22Rv1 (cell line): ENCODE results near the gene MARVELD3.

Experiments used
- H3K27ac ChIP-seq: fragments of 450-650 bp; 2 replicates; pipeline ENCODE4 v1.5.1; 2017
- CTCF ChIP-seq: fragments of 450-650 bp; IDR thresholded peaks from 2 replicates; pipeline ENCODE4 v1.5.1; 2017; ENCODE audit warnings: mild to moderate bottlenecking
- ZFX ChIP-seq: fragments of 450-650 bp; IDR thresholded peaks from 2 replicates; pipeline ENCODE4 v1.6.1; 2017; ENCODE audit warnings: antibody characterized with exemption, borderline replicate concordance

The MARVELD3 gene

GRCh38 chr16:71666928-71667707 lies 41.1 kb downstream of the MARVELD3 start:
- TF ChIP-seq CTCF (no peak), ZFX (no peak)
- peak overlapping the region; percentile 72 for H3K27ac ChIP-seq

GRCh38 chr16:71669926-71670536 lies 44.0 kb downstream of the MARVELD3 start:
- H3K27ac ChIP-seq: no peak overlapping the region
- TF ChIP-seq CTCF (no peak), ZFX (no peak)

GRCh38 chr16:71670537-71670936 lies 44.6 kb downstream of the MARVELD3 start:
- no peak overlapping the region for H3K27ac ChIP-seq
- TF ChIP-seq CTCF: no peak

GRCh38 chr16:71671165-71671564 lies 45.2 kb downstream of the MARVELD3 start:
- no peak overlapping the region for H3K27ac ChIP-seq
- no peak for TF ChIP-seq ZFX
- TF ChIP-seq CTCF: no peak

GRCh38 chr16:71672125-71672524 lies 46.1 kb downstream of the MARVELD3 start:
- no peak for TF ChIP-seq CTCF
- TF ChIP-seq ZFX: no peak
- no peak overlapping the region for H3K27ac ChIP-seq

- TF ChIP-seq ZFX (no peak), CTCF (no peak)
- H3K27ac ChIP-seq: no peak overlapping the region
Observed at GRCh38 chr16:71672803-71673581, 47.0 kb downstream of the MARVELD3 start.

- no peak overlapping the region for H3K27ac ChIP-seq
- no peak for TF ChIP-seq ZFX
- no peak for TF ChIP-seq CTCF
Observed at GRCh38 chr16:71673582-71673973, 47.6 kb downstream of the MARVELD3 start.
